Breast epithelium (tissue), 3 donors: ENCODE results near the gene CCDC187.

Experiments
- POLR2A ChIP-seq: fragments of 450-650 bp; IDR thresholded peaks from one replicate; pipeline ENCODE4 v1.6.1; 2016; ENCODE audit warnings: antibody characterized with exemption, mild to moderate bottlenecking, moderate library complexity
- TF ChIP-seq, protein P1 (sequence below), 3 donors: fragments of 450-650 bp; IDR thresholded peaks; one replicate each; pipeline ENCODE4 v1.5.1; 2016 to 2017; ENCODE audit warnings: antibody characterized with exemption in 3 of 3, mild to moderate bottlenecking in 3 of 3, moderate library complexity in 3 of 3

DNA sequence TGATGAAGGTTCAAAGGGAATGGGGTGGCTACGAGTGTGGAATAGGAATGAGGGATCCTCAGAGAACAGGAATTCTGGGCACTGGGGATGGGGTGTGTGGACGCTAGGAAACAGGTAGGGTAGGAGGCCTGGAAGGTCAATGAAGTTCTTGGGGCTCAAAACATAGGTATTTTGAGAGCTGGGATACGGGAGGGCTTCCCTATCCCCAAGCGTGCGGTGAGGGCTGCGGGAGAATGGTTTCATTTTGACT, 59.0 kb downstream of the CCDC187 start:
- TF ChIP-seq, protein P1, sequence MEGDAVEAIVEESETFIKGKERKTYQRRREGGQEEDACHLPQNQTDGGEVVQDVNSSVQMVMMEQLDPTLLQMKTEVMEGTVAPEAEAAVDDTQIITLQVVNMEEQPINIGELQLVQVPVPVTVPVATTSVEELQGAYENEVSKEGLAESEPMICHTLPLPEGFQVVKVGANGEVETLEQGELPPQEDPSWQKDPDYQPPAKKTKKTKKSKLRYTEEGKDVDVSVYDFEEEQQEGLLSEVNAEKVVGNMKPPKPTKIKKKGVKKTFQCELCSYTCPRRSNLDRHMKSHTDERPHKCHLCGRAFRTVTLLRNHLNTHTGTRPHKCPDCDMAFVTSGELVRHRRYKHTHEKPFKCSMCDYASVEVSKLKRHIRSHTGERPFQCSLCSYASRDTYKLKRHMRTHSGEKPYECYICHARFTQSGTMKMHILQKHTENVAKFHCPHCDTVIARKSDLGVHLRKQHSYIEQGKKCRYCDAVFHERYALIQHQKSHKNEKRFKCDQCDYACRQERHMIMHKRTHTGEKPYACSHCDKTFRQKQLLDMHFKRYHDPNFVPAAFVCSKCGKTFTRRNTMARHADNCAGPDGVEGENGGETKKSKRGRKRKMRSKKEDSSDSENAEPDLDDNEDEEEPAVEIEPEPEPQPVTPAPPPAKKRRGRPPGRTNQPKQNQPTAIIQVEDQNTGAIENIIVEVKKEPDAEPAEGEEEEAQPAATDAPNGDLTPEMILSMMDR (IDR thresholded peaks at IDR 0.05) = no peak
- TF ChIP-seq POLR2A = no peak
